Heart right ventricle (tissue), 16 donors: ENCODE measurements around the gene NPTXR. TPM values are rescaled to one million over a fixed set of nuclear protein-coding genes. Genes with fewer than 3 reads are reported as not detected.

ENCODE experiments used
- ATAC-seq, 8 donors: fragments of 200-7000 bp; cut with Tn5 transposase; one replicate each; pipeline ENCODE4 v1.9.1; 2020; ENCODE audit warnings: mild to moderate bottlenecking in 8 of 8, moderate library complexity in 8 of 8, moderate number of reproducible peaks in 1 of 8
- DNase-seq, 2 donors: peaks; one replicate each; pipeline ENCODE4 v3.0.0-alpha.2; 2020
- H3K27ac ChIP-seq, 10 donors: fragments of 200-600 bp; sonication (generic) in 2 of 10; one replicate each; pipeline versions ENCODE4 v1.5.0 to v1.8.0; 2020 to 2022; ENCODE audit warnings: mild to moderate bottlenecking in 3 of 10
- H3K27me3 ChIP-seq, 7 donors: fragments of 200-600 bp; one replicate each; pipeline ENCODE4 v1.8.0; 2021 to 2022; ENCODE audit warnings: mild to moderate bottlenecking in 2 of 7
- H3K36me3 ChIP-seq, 9 donors: fragments of 200-600 bp; sonication (generic) in 1 of 9; one replicate each; pipeline versions ENCODE4 v1.5.0 to v1.8.0; 2020 to 2022; ENCODE audit warnings: mild to moderate bottlenecking in 2 of 9
- H3K4me1 ChIP-seq, 9 donors: fragments of 200-600 bp; sonication (generic) in 1 of 9; one replicate each; pipeline versions ENCODE4 v1.5.0 to v1.8.0; 2020 to 2022; ENCODE audit warnings: mild to moderate bottlenecking in 4 of 9
- H3K4me3 ChIP-seq, 10 donors: fragments of 200-600 bp; sonication (generic) in 2 of 10; one replicate each; pipeline versions ENCODE4 v1.5.0 to v1.8.0; 2020 to 2022; ENCODE audit warnings: mild to moderate bottlenecking in 7 of 10, moderate library complexity in 2 of 10
- H3K9me3 ChIP-seq, 11 donors: fragments of 200-600 bp in 10 of 11; sonication (generic) in 2 of 11; one replicate each; pipeline versions ENCODE4 v1.5.0 to v1.8.0; 2013 to 2022; ENCODE audit warnings: mild to moderate bottlenecking in 2 of 11, control low read depth in 1 of 11, moderate library complexity in 1 of 11
- WGBS, 2 donors: extraction: QIAGEN DNeasy Blood & Tissue Kit; methylation state at CpG; one replicate each; pipeline ENCODE4 v1.1.7; 2013; ENCODE audit warnings: inconsistent platforms in 1 of 2; 5-methylcytosine and 5-hydroxymethylcytosine counted together
- intact Hi-C, 10 donors: fragments of 100-400 bp; cut with DNase I; formaldehyde crosslinking; loops; one replicate each; pipeline versions ENCODE4 v1.11.1 to v1.14.2; 2022
- polyA plus RNA-seq, 2 donors: library from polyadenylated mRNA; stranded (reverse); fragments of 200-250 nt; gene quantifications; one replicate each; pipeline ENCODE4 v1.2.3, GENCODE V29; 2013
- total RNA-seq, 10 donors: library from RNA; stranded (reverse); fragmentation: NEBNext Ultra II Directional in 3 of 10; extraction: Animal tissue kit (Norgen Biotek cat#: 25700) in 3 of 10; gene quantifications; one replicate each; pipeline versions ENCODE4 v1.2.1 to v1.2.4, GENCODE V29; 2021 to 2023
- TF ChIP-seq, protein P1 (sequence below), 9 donors: fragments of 200-600 bp; sonication (generic) in 2 of 9; IDR thresholded peaks; one replicate each; pipeline versions ENCODE4 v1.5.0 to v1.8.0; 2021 to 2022; ENCODE audit warnings: antibody characterized with exemption in 9 of 9, mild to moderate bottlenecking in 5 of 9, moderate library complexity in 1 of 9
- donor health status: Arrhythmogenic right ventricular cardiomyopathy.
- donor health status: ischemic (EF 13 %, LVEDD 7.1; RV severe dilation, severe dysfunction).
- donor health status: healthy with polysubstance abuse.
- donor health status: DM: no; HTN: yes; CAD: no.
- donor health status: DM: no; HTN: no; CAD: no.
- donor health status: ischemic (EF 25% LVEDD 6.9; RV normal size, moderate dysfunction).
- donor health status: ischemic (EF 25% LVEDD 5.7; RV mildly dilated, moderate dysfunction).
- donor health status: healthy.
- donor health status: DM: yes; HTN: yes; CAD: no.
- donor health status: Ischemic cardiomyopathy.
- donor health status: ischemic (EF 35%, LVEDD 5.7; RV mildly dilated, moderate dysfunction).
- donor health status: nonischemic (EF 11% LVEDD 7.7; RV severe dilation, severe dysfunction).
- donor health status: DM: yes; HTN: yes; CAD: no.
- donor health status: PGD.
- donor health status: ischemic (EF 29% LVEDD 5.4; RV normal size, mild dysfunction).
- donor health status: nonischemic (EF 23%, LVEDD 6.1; RV moderate dilation, normal function).

NPTXR gene
- total and polyA plus RNA-seq, 12 donors, result 8.6 to 32.9 (median 21.4) TPM

DNA sequence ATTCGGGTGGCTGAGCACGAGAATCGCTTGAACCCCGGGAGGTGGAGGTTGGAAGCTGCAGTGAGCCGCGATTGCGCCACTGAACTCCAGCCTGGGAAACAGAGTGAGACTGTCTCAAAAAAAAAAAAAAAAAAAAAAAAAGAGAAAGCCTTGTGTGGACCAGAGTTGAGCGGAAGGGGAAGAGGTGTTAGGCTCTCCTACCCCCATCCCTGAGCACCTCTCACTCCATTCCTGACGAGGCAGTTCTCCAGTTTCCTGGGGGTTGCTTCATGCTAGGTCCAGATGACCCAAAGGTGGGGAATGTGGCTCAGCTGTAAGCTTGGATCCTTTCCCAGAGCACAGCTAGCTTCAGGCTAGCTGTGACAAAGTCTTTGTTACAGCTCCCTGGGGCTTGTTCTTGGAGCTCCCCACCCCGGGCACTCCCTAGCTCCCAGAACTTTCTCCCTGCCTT is 41.1 kb downstream of the NPTXR start:
- TF ChIP-seq, protein P1, sequence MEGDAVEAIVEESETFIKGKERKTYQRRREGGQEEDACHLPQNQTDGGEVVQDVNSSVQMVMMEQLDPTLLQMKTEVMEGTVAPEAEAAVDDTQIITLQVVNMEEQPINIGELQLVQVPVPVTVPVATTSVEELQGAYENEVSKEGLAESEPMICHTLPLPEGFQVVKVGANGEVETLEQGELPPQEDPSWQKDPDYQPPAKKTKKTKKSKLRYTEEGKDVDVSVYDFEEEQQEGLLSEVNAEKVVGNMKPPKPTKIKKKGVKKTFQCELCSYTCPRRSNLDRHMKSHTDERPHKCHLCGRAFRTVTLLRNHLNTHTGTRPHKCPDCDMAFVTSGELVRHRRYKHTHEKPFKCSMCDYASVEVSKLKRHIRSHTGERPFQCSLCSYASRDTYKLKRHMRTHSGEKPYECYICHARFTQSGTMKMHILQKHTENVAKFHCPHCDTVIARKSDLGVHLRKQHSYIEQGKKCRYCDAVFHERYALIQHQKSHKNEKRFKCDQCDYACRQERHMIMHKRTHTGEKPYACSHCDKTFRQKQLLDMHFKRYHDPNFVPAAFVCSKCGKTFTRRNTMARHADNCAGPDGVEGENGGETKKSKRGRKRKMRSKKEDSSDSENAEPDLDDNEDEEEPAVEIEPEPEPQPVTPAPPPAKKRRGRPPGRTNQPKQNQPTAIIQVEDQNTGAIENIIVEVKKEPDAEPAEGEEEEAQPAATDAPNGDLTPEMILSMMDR (IDR thresholded peaks at IDR 0.05), result no peak
- ATAC-seq, result peak in 7 of 8 donors; percentile 58 to 90 (median 79)
- peaks cover 0 to 7% (median 0%) of the 10 kb centered on the region in 11 donors for H3K9me3 ChIP-seq
- peak in 1 of 2 donors; percentile 38 for DNase-seq
- no peak overlapping the region for H3K27ac ChIP-seq
- no peaks in the 10 kb centered on the region for H3K36me3 ChIP-seq
- H3K27me3 ChIP-seq, result no peaks in the 10 kb centered on the region
- intact Hi-C loops, result loop anchor here in 1 of 10 donors (2.0 kb wide), 1 partner anchor 34 kb away; no protein-coding TSS in a partner anchor
- peaks cover 0 to 7% (median 0%) of the 10 kb centered on the region in 9 donors for H3K4me1 ChIP-seq
- no peak overlapping the region for H3K4me3 ChIP-seq
- 33 to 41% methylated on average over 10 of the region's 10 CpGs for WGBS, 2 donors

DNA sequence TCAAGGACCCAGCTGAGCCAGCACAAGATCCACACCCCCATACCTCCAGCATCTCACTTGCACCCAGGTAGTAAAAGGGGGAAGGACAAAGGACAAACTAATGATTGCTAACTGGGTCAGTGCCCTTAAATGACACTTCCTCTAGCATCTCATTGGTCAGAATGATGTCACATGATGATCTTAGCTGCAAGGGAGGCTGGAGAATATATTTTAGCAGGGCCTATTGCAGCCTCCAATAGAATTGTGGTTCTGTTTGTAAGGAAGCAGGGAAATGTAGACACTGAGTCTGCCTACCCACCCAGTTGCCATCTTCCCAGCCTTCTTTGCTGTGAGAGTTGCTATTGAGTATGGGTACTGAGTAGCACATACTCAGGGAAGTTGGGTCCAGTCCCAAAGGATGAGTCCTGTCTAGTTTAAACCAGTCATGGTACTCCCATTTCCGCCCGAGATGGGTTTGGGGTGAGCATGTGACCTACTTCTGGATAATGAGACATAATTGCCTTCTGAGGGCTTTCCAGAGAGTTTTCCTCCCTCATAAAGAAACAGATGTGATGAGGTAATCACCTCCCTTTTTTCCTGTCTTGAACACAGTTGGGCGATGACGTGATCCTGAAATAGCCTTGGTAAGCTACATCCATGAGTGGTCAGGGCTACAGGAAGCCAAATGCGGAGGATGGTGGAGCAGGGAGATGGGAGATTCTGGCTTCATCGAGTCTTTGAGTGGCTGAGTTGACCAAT is 44.4 kb downstream of the NPTXR start:
- Histone ChIP-seq H3K4me1 (peaks cover 0 to 9% (median 3%) of the 10 kb centered on the region in 9 donors), H3K27me3 (no peaks in the 10 kb centered on the region), H3K9me3 (peaks cover 0 to 7% (median 0%) of the 10 kb centered on the region in 11 donors), H3K27ac (no peak overlapping the region), H3K36me3 (no peaks in the 10 kb centered on the region), H3K4me3 (no peak overlapping the region)
- TF ChIP-seq, protein P1 (IDR thresholded peaks at IDR 0.05), result no peak
- WGBS, 2 donors, result 37 to 47% methylated on average over 6 of the region's 6 CpGs
- ATAC-seq (peak in 2 of 8 donors; percentile 38 to 50), DNase-seq (no peak)
- intact Hi-C loops, result loop anchor here in 1 of 10 donors (5.0 kb wide), 1 partner anchor 43 kb away; the partner anchor contains the start of gene NPTXR

DNA sequence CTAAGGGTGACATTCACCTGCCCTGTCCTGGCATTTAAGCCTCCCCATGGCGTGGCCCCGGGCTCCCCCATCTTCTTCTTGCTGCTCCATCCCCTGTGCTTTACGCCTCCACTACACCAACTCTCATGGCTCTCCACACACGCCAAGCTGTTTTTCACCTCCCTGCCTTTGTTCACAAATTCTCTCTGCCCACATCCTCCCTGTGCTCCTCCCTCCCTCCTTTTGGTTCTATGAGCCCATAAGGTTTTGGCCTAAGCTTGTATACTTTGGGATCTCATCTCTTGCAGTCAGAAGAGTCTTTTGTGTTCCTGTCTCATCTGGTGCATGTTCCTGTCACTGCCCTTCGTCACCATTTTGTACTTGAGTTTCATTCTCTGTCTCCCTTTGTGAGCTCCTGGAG is 45.3 kb downstream of the NPTXR start:
- H3K27me3 ChIP-seq, result no peaks in the 10 kb centered on the region
- 82 to 92% methylated on average over 5 of the region's 5 CpGs for WGBS, 2 donors
- intact Hi-C loops, result loop anchor here in 1 of 10 donors (5.0 kb wide), 1 partner anchor 44 kb away; the partner anchor contains the start of gene NPTXR
- H3K4me3 ChIP-seq, result no peak overlapping the region
- DNase-seq, result no peak
- peaks cover 0 to 13% (median 5%) of the 10 kb centered on the region in 9 donors for H3K4me1 ChIP-seq
- H3K27ac ChIP-seq, result no peak overlapping the region
- no peaks in the 10 kb centered on the region for H3K36me3 ChIP-seq
- no peak for ATAC-seq
- H3K9me3 ChIP-seq, result peaks cover 0 to 7% (median 0%) of the 10 kb centered on the region in 11 donors
- TF ChIP-seq, protein P1 (IDR thresholded peaks at IDR 0.05), result no peak

GRCh38 chr22:38796262-38796957 is 47.4 kb downstream of the NPTXR start:
- H3K4me3 ChIP-seq, result no peak overlapping the region
- ATAC-seq (no peak), DNase-seq (no peak)
- no peak overlapping the region for H3K27ac ChIP-seq
- WGBS, 2 donors, result 78 to 80% methylated on average over 12 of the region's 12 CpGs
- peaks cover 0 to 17% (median 14%) of the 10 kb centered on the region in 9 donors for H3K4me1 ChIP-seq
- intact Hi-C loops, result loop anchor here in 1 of 10 donors (5.0 kb wide), 1 partner anchor 46 kb away; the partner anchor contains the start of gene NPTXR
- no peaks in the 10 kb centered on the region for H3K27me3 ChIP-seq
- no peaks in the 10 kb centered on the region for H3K36me3 ChIP-seq
- TF ChIP-seq, protein P1 (IDR thresholded peaks at IDR 0.05), result no peak
- H3K9me3 ChIP-seq, result peaks cover 0 to 7% (median 0%) of the 10 kb centered on the region in 11 donors
